Lower leg skin (tissue), 4 donors: ENCODE results near the gene STRIT1. TPM values are rescaled to one million over a fixed set of nuclear protein-coding genes. Genes with fewer than 3 reads are reported as not detected.

ENCODE experiments used
- DNase-seq, 2 donors: peaks; one replicate each; pipeline ENCODE4 v3.0.0-alpha.2; 2019; ENCODE audit warnings: low spot score in 2 of 2
- H3K4me3 ChIP-seq: fragments of 200-600 bp; sonication (generic); 2 replicates; pipeline ENCODE4 v1.5.1; 2017; ENCODE audit warnings: mild to moderate bottlenecking, low read depth; ENCODE audit not compliant: poor library complexity, severe bottlenecking
- CTCF ChIP-seq, 3 donors: fragments of 450-650 bp; IDR thresholded peaks; one replicate each; pipeline ENCODE4 v1.5.1; 2016; ENCODE audit warnings: antibody characterized with exemption in 3 of 3, mild to moderate bottlenecking in 3 of 3, moderate library complexity in 2 of 3
- POLR2A ChIP-seq, 2 donors: fragments of 450-650 bp; IDR thresholded peaks; one replicate each; pipeline ENCODE4 v1.6.1; 2016 to 2017; ENCODE audit warnings: antibody characterized with exemption in 2 of 2, mild to moderate bottlenecking in 1 of 2, moderate library complexity in 1 of 2
- WGBS, 2 donors: methylation state at CpG; one replicate each; pipeline ENCODE4 v1.1.5; 2018; 5-methylcytosine and 5-hydroxymethylcytosine counted together
- intact Hi-C: fragments of 100-400 bp; cut with DNase I; formaldehyde crosslinking; loops from one replicate; pipeline ENCODE4 v1.15.0; 2023; ENCODE audit warnings: low total_unique reads
- total RNA-seq, 4 donors: library from RNA; depleted of rRNA; stranded (reverse); fragments of >200 nt; gene quantifications; one replicate each; pipeline ENCODE4 v1.1.0, GENCODE V29; 2016

The STRIT1 gene
- total RNA-seq: under 1 TPM in 1 of 4 donors, not detected in 3; 0.42 TPM

- no peak for TF ChIP-seq CTCF (IDR thresholded peaks at IDR 0.05)
- no peak for TF ChIP-seq POLR2A (IDR thresholded peaks at IDR 0.05)
- intact Hi-C loops: no loop called here
- WGBS, 2 donors: 67 to 75% methylated on average over 6 of the region's 6 CpGs
- H3K4me3 ChIP-seq: no peak within 1 kb of the TSS
- DNase-seq: no peak
Observed at GRCh38 chr3:155293516-155293915, at the start of gene STRIT1. TSS of gene STRIT1 (minus strand) at chr3:155293683.

GRCh38 chr3:155342344-155342743 is 48.9 kb upstream of the STRIT1 start:
- intact Hi-C loops: no loop called here
- 66 to 72% methylated on average over 3 of the region's 3 CpGs for WGBS, 2 donors
- H3K4me3 ChIP-seq: no peak overlapping the region
- DNase-seq: no peak
- no peak for TF ChIP-seq POLR2A (IDR thresholded peaks at IDR 0.05)
- no peak for TF ChIP-seq CTCF (IDR thresholded peaks at IDR 0.05)

GRCh38 chr3:155339052-155339451 is 45.6 kb upstream of the STRIT1 start:
- DNase-seq: no peak
- TF ChIP-seq CTCF (IDR thresholded peaks at IDR 0.05) (no peak), POLR2A (IDR thresholded peaks at IDR 0.05) (no peak)
- H3K4me3 ChIP-seq: no peak overlapping the region
- intact Hi-C loops: no loop called here

GRCh38 chr3:155335724-155336354 is 42.4 kb upstream of the STRIT1 start:
- H3K4me3 ChIP-seq: no peak overlapping the region
- WGBS, 2 donors: 84 to 97% methylated on average over 3 of the region's 3 CpGs
- no peak for DNase-seq
- intact Hi-C loops: no loop called here
- TF ChIP-seq CTCF (IDR thresholded peaks at IDR 0.05): no peak
- TF ChIP-seq POLR2A (IDR thresholded peaks at IDR 0.05): no peak

- intact Hi-C loops: no loop called here
- no peak for DNase-seq
- TF ChIP-seq CTCF (IDR thresholded peaks at IDR 0.05) (no peak), POLR2A (IDR thresholded peaks at IDR 0.05) (no peak)
Observed at GRCh38 chr3:155334914-155335723, 41.6 kb upstream of the STRIT1 start.

More at GRCh38 chr3:155334914-155335723, 41.6 kb upstream of the STRIT1 start:
- no peak overlapping the region for H3K4me3 ChIP-seq
- WGBS, 2 donors: 57 to 58% methylated on average over 6 of the region's 6 CpGs
